Ectodermal cell (in vitro differentiated cells): ENCODE measurements around the gene HELLS. TPM values are rescaled to one million over a fixed set of nuclear protein-coding genes. Genes with fewer than 3 reads are reported as not detected.
"Not testable (repeated sequence)": the region's sequence is repeated elsewhere in the genome, so short reads cannot be mapped to it uniquely, and the experiment has no call there.

ENCODE experiments used
- H3K27ac ChIP-seq: 2 replicates; pipeline ENCODE4 v1.7.0; 2013; ENCODE audit warnings: mild to moderate bottlenecking, low read depth, low read length; ENCODE audit not compliant: insufficient read depth, poor library complexity, severe bottlenecking
- H3K27me3 ChIP-seq: 2 replicates; pipeline ENCODE4 v1.7.0; 2013; ENCODE audit warnings: mild to moderate bottlenecking, low read length; ENCODE audit not compliant: insufficient read depth, control insufficient read depth, poor library complexity, severe bottlenecking
- H3K36me3 ChIP-seq: one replicate; pipeline ENCODE4 v1.7.0; 2013; ENCODE audit warnings: low read length; ENCODE audit not compliant: control insufficient read depth, insufficient read depth
- H3K4me1 ChIP-seq: one replicate; pipeline ENCODE4 v1.7.0; 2013; ENCODE audit warnings: low read length; ENCODE audit not compliant: control insufficient read depth, insufficient read depth
- H3K4me3 ChIP-seq: 2 replicates; pipeline ENCODE4 v1.7.0; 2013; ENCODE audit warnings: low read depth, low read length, control low read depth; ENCODE audit not compliant: insufficient read depth
- H3K9me3 ChIP-seq: 2 replicates; pipeline ENCODE4 v1.7.0; 2013; ENCODE audit warnings: mild to moderate bottlenecking, low read length, moderate library complexity; ENCODE audit not compliant: control insufficient read depth
- WGBS, 2 experiments: methylation state at CpG; one replicate each; pipeline ENCODE4 v1.1.7; 2013; ENCODE audit warnings: missing lambda C conversion rate in 2 of 2; 5-methylcytosine and 5-hydroxymethylcytosine counted together
- polyA plus RNA-seq, 4 experiments: library from polyadenylated mRNA; stranded (reverse); fragments of 50-300 nt; gene quantifications; one replicate each; pipeline ENCODE4 v1.2.3, GENCODE V29; 2013

Gene HELLS
- polyA plus RNA-seq (2013, experiment 1 of 4), result 117 TPM
- polyA plus RNA-seq (2013, experiment 2 of 4), result 136 TPM
- 64.8 TPM for polyA plus RNA-seq (2013, experiment 3 of 4)
- polyA plus RNA-seq (2013, experiment 4 of 4), result 64.4 TPM

DNA sequence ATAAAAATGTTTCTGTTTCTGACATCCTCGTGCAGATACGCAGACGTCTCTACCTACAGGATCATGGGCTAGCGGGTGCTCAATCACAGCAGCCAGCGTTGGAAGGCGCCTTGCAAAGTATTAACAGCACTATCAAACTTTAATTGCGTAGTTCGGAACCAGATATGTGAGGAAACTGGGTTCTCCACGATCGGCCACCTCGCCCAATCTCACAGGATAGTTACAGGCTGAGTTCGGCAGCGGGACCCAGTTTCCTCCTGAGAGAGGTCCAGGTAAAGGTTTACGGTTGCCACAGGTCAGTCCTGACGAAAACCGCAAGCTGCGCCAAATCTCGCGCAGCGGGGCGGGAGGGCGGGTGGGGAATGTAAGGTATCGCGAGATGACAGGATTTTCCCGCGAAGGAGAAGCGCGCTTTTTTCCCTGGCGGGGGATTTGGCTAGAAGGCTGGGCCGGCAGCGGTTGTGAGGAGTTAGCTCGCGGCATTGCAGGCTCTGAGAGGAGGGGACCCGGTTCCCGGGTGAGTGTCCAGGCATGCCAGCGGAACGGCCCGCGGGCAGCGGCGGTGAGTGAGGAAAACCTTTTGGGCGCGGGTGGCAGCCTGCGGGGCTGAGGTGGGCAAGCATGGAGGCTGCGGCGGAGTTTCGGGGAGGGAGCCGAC, at the start of gene HELLS:
Gene HELLS (plus strand): TSS at position 398 of the 658 bp plus-strand sequence. CDS start 134 bp downstream, at position 532.
- Histone ChIP-seq H3K4me3 (peak within 1 kb of the TSS; percentile 89), H3K27me3 (no peaks in the 10 kb centered on the region), H3K9me3 (no peaks in the 10 kb centered on the region), H3K36me3 (no peaks in the 10 kb centered on the region), H3K4me1 (peaks cover 6% of the 10 kb centered on the region), H3K27ac (peak within 1 kb of the TSS; percentile 90)
- WGBS, 2 experiments, result 0 to 1% methylated on average over 48 of the region's 48 CpGs

DNA sequence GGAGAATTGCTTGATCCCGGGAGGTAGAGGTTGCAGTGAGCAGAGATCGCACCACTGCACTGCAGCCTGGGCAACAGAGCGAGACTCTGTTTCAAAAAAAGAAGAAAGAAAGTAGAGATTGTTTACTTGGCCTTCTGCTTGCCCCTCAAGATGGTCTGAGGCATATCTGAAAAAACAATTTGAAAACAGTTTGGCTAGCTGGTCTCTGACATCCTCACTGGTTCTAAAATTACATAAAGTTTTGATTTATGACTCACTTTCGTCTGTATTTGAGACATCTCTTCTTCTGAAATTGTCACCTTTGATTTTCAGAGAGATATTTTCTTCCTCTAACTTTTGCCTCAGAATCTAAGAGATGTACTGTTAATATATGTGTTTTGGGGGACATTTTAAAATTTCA, 49.6 kb upstream of the HELLS start:
- no peaks in the 10 kb centered on the region for H3K4me1 ChIP-seq

DNA sequence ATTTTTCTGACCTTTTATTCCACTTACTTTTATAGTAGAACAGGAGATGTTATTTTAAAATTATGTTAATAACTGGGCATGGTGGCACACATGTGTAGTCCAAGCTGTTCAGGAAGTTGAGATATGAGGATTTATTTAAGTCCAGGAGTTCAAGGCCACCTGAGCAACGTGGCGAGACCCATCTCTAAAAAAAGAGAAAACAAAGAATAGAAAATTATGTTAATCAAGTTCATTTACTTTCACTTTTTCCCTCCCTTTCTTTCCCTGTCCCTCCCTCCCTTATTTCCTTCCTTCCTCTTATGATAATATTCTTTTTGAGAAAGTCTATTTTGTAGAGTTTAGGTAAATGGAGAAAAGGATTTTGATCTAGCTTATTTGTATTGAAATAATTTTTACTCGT, 48.9 kb upstream of the HELLS start:
- no peaks in the 10 kb centered on the region for H3K27me3 ChIP-seq
- no peak overlapping the region for H3K27ac ChIP-seq
- H3K9me3 ChIP-seq, result no peaks in the 10 kb centered on the region
- H3K4me1 ChIP-seq, result no peaks in the 10 kb centered on the region
- 94 to 100% methylated on average over 1 to 3 of the region's 3 CpGs for WGBS, 2 experiments
- no peak overlapping the region for H3K4me3 ChIP-seq
- H3K36me3 ChIP-seq, result no peaks in the 10 kb centered on the region

More for the DNA sequence above, 49.6 kb upstream of the HELLS start:
- Histone ChIP-seq H3K4me3 (no peak overlapping the region), H3K9me3 (no peaks in the 10 kb centered on the region), H3K27me3 (no peaks in the 10 kb centered on the region), H3K36me3 (no peaks in the 10 kb centered on the region), H3K27ac (no peak overlapping the region)
- WGBS, 2 experiments, result 90 to 93% methylated on average over 4 of the region's 4 CpGs

DNA sequence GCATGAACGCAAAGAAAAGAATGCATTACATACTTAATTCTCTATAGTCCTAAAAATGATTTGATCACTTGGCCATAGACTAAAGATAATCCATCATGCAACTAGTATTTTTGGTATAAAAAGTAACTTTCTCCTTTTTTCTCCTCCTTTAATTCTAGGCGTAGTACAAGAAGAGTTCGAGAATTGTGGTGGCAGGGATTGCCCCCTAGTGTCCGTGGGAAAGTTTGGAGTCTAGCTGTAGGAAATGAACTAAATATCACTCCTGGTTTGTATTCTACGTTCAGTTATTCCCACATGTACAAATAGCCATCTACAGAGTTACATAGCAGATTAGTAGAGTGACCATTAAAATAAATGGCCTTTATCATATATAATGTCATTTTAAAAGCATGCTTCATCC, 45.5 kb upstream of the HELLS start:
- no peak overlapping the region for H3K27ac ChIP-seq
- H3K9me3 ChIP-seq, result no peaks in the 10 kb centered on the region
- H3K4me1 ChIP-seq, result no peaks in the 10 kb centered on the region
- no peaks in the 10 kb centered on the region for H3K27me3 ChIP-seq
- 80 to 84% methylated on average over 3 of the region's 5 CpGs for WGBS, 2 experiments
- H3K4me3 ChIP-seq, result no peak overlapping the region
- H3K36me3 ChIP-seq, result no peaks in the 10 kb centered on the region

DNA sequence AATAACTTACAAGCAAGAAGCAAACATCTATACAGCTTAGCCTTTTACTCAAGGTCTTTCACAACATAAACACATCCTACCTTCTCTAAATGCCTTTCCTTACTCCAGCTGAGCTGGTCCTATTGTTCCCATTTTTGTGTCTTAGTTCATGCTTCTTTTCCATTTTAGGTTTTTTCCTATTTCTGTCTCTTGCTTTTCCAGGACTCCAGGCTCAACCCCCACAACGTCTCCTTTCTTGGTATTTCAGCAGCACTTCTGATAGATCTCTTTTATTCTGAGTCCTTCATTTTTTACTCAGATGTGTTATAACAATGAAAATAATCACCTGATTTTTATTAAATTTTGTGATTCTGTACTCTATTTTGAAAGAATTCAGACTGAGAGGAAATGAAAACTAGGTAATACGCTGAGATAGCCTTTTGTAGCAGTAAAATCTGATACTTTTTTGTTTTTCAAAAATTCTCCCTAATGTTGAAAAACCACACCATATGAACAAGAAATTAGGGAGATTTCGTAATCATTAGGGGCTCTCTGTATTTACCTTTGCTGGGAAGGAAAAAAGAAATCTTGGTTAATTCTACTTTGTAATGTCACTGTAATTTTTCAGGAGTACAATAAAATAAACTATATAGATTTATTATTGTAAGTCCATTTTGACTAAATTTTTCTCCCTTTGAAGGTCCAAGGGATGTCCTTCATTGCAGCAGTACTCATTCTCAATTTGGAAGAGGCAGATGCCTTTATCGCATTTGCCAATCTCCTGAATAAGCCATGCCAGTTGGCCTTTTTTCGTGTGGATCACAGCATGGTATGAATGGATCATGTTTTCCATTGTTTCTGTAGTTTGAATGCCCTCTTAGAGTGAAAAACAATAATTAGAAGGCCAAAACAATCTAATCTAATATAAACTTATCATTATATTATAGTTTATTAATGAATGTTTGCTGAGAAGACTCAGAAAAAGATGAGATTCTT, 24.0 kb upstream of the HELLS start:
- H3K4me1 ChIP-seq, result no peaks in the 10 kb centered on the region
- no peaks in the 10 kb centered on the region for H3K36me3 ChIP-seq
- H3K27me3 ChIP-seq, result no peaks in the 10 kb centered on the region
- no peaks in the 10 kb centered on the region for H3K9me3 ChIP-seq
- no peak overlapping the region for H3K4me3 ChIP-seq
- WGBS, 2 experiments, result 80 to 85% methylated on average over 4 of the region's 5 CpGs
- no peak overlapping the region for H3K27ac ChIP-seq

DNA sequence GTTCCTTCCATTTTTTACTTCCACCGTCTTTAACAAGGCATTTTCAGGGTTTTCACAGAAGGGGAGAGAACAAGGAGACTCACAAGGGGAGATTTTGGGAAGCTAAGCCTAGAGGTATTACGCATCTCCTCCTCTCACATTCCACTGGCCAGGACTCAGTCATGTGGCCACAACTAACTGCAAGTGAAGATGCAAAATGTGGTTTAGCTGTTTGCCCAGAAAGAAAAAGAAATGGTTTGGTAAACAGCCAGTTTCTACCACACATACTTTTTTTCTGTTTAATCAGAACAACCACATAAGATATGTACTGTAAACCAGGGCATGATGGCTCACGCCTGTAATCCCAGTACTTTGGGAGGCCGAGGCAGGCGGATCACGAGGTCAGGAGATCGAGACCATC, 21.4 kb upstream of the HELLS start:
- Histone ChIP-seq H3K4me3 (no peak overlapping the region), H3K27me3 (no peaks in the 10 kb centered on the region), H3K9me3 (no peaks in the 10 kb centered on the region), H3K27ac (no peak overlapping the region), H3K4me1 (no peaks in the 10 kb centered on the region), H3K36me3 (no peaks in the 10 kb centered on the region)
- 92 to 97% methylated on average over 7 of the region's 7 CpGs for WGBS, 2 experiments

DNA sequence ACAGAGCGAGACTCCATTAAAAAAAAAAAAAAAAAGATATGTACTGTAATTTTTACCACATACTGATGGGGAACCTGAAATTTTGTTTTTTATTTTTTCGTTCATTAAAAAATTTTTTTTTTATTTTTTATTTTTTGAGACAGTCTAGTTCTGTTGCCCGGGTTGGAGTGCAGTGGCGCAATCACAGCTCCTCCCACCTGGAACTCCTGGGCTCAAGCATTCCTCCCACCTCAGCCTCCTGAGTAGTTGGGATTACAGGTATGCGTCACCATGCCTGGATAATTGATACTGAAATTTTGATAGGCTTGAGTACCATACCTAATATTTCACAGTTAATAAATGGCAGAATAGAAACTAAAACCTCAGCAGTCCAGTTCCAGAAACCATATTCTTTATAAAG, 20.9 kb upstream of the HELLS start:
- Histone ChIP-seq H3K9me3 (no peaks in the 10 kb centered on the region), H3K36me3 (no peaks in the 10 kb centered on the region), H3K4me3 (no peak overlapping the region), H3K27me3 (no peaks in the 10 kb centered on the region), H3K4me1 (no peaks in the 10 kb centered on the region), H3K27ac (no peak overlapping the region)
- 86 to 92% methylated on average over 3 to 4 of the region's 5 CpGs for WGBS, 2 experiments

DNA sequence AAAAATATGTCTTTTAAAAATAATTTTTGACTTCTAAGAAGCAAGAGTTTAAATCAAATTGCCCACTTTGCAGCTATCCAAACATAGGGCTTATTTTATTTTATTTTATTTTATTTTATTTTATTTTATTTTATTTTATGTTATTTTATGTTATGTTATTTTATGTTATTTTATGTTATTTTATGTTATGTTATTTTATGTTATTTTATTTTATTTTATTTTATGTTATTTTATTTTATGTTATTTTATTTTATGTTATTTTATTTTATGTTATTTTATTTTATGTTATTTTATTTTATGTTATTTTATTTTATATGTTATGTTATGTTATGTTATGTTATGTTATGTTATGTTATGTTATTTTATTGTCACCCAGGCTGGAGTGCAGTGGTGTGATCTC, 14.0 kb upstream of the HELLS start:
- H3K9me3 ChIP-seq, H3K27ac ChIP-seq, H3K4me3 ChIP-seq, H3K27me3 ChIP-seq, H3K36me3 ChIP-seq, H3K4me1 ChIP-seq: not testable (repeated sequence)

DNA sequence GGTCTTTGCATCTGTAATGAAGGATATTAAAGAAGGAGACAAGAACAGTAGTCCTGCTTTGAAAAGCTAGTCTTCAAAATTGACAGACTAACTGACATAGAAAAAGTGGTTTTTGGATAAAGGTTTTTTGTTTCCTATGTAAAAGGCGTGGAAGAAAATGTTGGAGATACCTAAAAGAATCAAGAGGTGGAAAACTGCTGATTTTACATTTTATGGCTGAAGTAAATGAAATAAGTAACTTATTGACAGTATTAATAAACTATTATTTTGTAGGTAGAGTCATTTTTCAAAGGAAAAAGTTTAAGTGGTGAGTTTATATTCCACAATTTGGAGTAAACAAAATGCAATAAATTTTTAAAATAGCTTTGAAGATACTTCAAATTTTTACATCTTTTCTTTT, 12.6 kb upstream of the HELLS start:
- Histone ChIP-seq H3K27ac (no peak overlapping the region), H3K9me3 (no peaks in the 10 kb centered on the region), H3K4me3 (no peak overlapping the region), H3K27me3 (no peaks in the 10 kb centered on the region), H3K4me1 (no peaks in the 10 kb centered on the region), H3K36me3 (no peaks in the 10 kb centered on the region)
- 81 to 95% methylated on average over 1 of the region's 1 CpG for WGBS, 2 experiments

DNA sequence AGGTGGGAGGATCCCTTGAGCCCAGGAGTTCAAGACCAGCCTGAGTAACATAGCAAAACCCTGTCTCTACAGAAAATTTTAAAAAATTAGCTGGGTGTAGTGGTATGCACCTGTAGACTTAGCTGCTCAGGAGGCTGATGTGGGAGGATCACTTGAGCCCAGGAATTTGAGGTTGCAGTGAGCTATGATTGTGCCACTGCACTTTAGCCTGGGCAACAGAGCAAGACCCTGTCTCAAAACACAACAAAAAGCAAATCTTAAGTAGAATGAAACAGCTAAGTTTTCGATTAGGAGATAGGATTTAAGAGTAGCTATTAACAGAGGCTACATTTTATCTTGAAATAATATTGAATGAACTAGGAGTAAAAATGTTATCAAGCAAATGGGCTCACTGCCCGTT, 3.3 kb upstream of the HELLS start:
- H3K4me1 ChIP-seq, H3K27me3 ChIP-seq, H3K4me3 ChIP-seq, H3K27ac ChIP-seq, H3K36me3 ChIP-seq, H3K9me3 ChIP-seq: not testable (repeated sequence)
- WGBS, 2 experiments, result 79 to 100% methylated on average over 2 of the region's 2 CpGs
